ENCODE results near the gene HRH1. TPM values are rescaled to one million over a fixed set of nuclear protein-coding genes. Genes with fewer than 3 reads are reported as not detected.

The HRH1 gene
- total RNA-seq, 1 experiment from 2014 or later = 11.0 TPM

- ChIA-PET POLR2A (no interaction called here), CTCF (interaction anchor here (0.7 to 2.8 kb wide), 3 partner anchors 105 to 160 kb away, joined by 4 to 13 read pairs (median 5); no protein-coding TSS in a partner anchor)
- no TSS peak for BruUV-seq (replicated peaks)
- peaks cover 49% of the 10 kb centered on the region for H3K36me3 Mint-ChIP-seq (ENCODE audit: insufficient read depth, unreplicated experiment)
- no peaks in the 10 kb centered on the region for H3K9me3 Mint-ChIP-seq (ENCODE audit: unreplicated experiment)
- intact Hi-C loops (cut with micrococcal nuclease) = loop anchor here (5.0 to 10.0 kb wide), 2 partner anchors 158 to 275 kb away; no protein-coding TSS in a partner anchor
- H3K27me3 Mint-ChIP-seq (ENCODE audit: insufficient read depth, unreplicated experiment) = no peaks in the 10 kb centered on the region
- peaks cover 8% of the 10 kb centered on the region for H3K4me1 Mint-ChIP-seq (ENCODE audit: insufficient read depth, unreplicated experiment)
- TF ChIP-seq CTCF (IDR thresholded peaks at IDR 0.05; ENCODE audit: unreplicated experiment) = no peak
- DNase-seq (ENCODE audit: unreplicated experiment) = no peak
- H3K4me3 Mint-ChIP-seq (ENCODE audit: unreplicated experiment) = no peak overlapping the region
- H3K27ac Mint-ChIP-seq (ENCODE audit: low read depth, unreplicated experiment) = no peak overlapping the region
Observed at GRCh38 chr3:11220230-11220629, 65.9 kb downstream of the HRH1 start.

GRCh38 chr3:11221818-11222415 is 67.6 kb downstream of the HRH1 start:
- Mint-ChIP-seq H3K4me1 (ENCODE audit: insufficient read depth, unreplicated experiment) (peaks cover 14% of the 10 kb centered on the region), H3K27ac (ENCODE audit: low read depth, unreplicated experiment) (no peak overlapping the region), H3K36me3 (ENCODE audit: insufficient read depth, unreplicated experiment) (peaks cover 38% of the 10 kb centered on the region), H3K9me3 (ENCODE audit: unreplicated experiment) (no peaks in the 10 kb centered on the region), H3K4me3 (ENCODE audit: unreplicated experiment) (no peak overlapping the region), H3K27me3 (ENCODE audit: insufficient read depth, unreplicated experiment) (no peaks in the 10 kb centered on the region)
- intact Hi-C loops (cut with micrococcal nuclease) = loop anchor here (5.0 to 10.0 kb wide), 2 partner anchors 160 to 277 kb away; no protein-coding TSS in a partner anchor
- CTCF ChIA-PET = interaction anchor here (0.9 to 2.8 kb wide), 3 partner anchors 14 to 162 kb away, joined by 3 to 13 read pairs (median 4); no protein-coding TSS in a partner anchor
- no TSS peak for BruUV-seq (replicated peaks)
- peak; percentile 12 for TF ChIP-seq CTCF (IDR thresholded peaks at IDR 0.05; ENCODE audit: unreplicated experiment)
- POLR2A ChIA-PET = interaction anchor here (0.6 kb wide), 1 partner anchor 85 kb away, joined by 3 read pairs; no protein-coding TSS in a partner anchor
- no peak for DNase-seq (ENCODE audit: unreplicated experiment)

- no peaks in the 10 kb centered on the region for H3K9me3 Mint-ChIP-seq (ENCODE audit: unreplicated experiment)
- peak overlapping the region; percentile 90 for H3K27ac Mint-ChIP-seq (ENCODE audit: low read depth, unreplicated experiment)
- no peaks in the 10 kb centered on the region for H3K27me3 Mint-ChIP-seq (ENCODE audit: insufficient read depth, unreplicated experiment)
- POLR2A ChIA-PET = interaction anchor here (0.7 to 2.8 kb wide), 3 partner anchors 23 to 304 kb away, joined by 3 to 9 read pairs (median 3); no protein-coding TSS in a partner anchor
- no peak for DNase-seq (ENCODE audit: unreplicated experiment)
- peaks cover 17% of the 10 kb centered on the region for H3K4me1 Mint-ChIP-seq (ENCODE audit: insufficient read depth, unreplicated experiment)
- peak overlapping the region; percentile 83 for H3K4me3 Mint-ChIP-seq (ENCODE audit: unreplicated experiment)
- CTCF ChIA-PET = interaction anchor here (0.6 to 1.6 kb wide), 7 partner anchors 12 to 956 kb away, joined by 3 to 6 read pairs (median 3); partner anchors contain the start of gene HRH1
- TF ChIP-seq CTCF (IDR thresholded peaks at IDR 0.05; ENCODE audit: unreplicated experiment) = no peak
- intact Hi-C loops (cut with micrococcal nuclease) = loop anchor here (2.0 to 10.0 kb wide), 4 partner anchors 65 to 279 kb away; partner anchors contain the start of gene HRH1
- no TSS peak for BruUV-seq (replicated peaks)
- peaks cover 42% of the 10 kb centered on the region for H3K36me3 Mint-ChIP-seq (ENCODE audit: insufficient read depth, unreplicated experiment)
Observed at GRCh38 chr3:11224010-11224409, 69.7 kb downstream of the HRH1 start.

- ChIA-PET CTCF (interaction anchor here (0.7 to 1.3 kb wide), 4 partner anchors 12 to 279 kb away, joined by 3 read pairs; partner anchors contain the start of gene HRH1), POLR2A (interaction anchor here (1.0 to 2.8 kb wide), 9 partner anchors 13 to 70 kb away, joined by 3 to 35 read pairs (median 9); partner anchors contain the start of gene ATG7)
- peak overlapping the region; percentile 83 for H3K4me3 Mint-ChIP-seq (ENCODE audit: unreplicated experiment)
- TSS peak; percentile 66 for BruUV-seq (replicated peaks)
- intact Hi-C loops (cut with micrococcal nuclease) = loop anchor here (2.0 to 10.0 kb wide), 6 partner anchors 38 to 280 kb away; partner anchors contain the start of gene HRH1
- H3K27me3 Mint-ChIP-seq (ENCODE audit: insufficient read depth, unreplicated experiment) = no peaks in the 10 kb centered on the region
- H3K36me3 Mint-ChIP-seq (ENCODE audit: insufficient read depth, unreplicated experiment) = peaks cover 39% of the 10 kb centered on the region
- H3K4me1 Mint-ChIP-seq (ENCODE audit: insufficient read depth, unreplicated experiment) = peaks cover 25% of the 10 kb centered on the region
- DNase-seq (ENCODE audit: unreplicated experiment) = no peak
- peak overlapping the region; percentile 90 for H3K27ac Mint-ChIP-seq (ENCODE audit: low read depth, unreplicated experiment)
- H3K9me3 Mint-ChIP-seq (ENCODE audit: unreplicated experiment) = no peaks in the 10 kb centered on the region
- TF ChIP-seq CTCF (IDR thresholded peaks at IDR 0.05; ENCODE audit: unreplicated experiment) = no peak
Observed at GRCh38 chr3:11224870-11225229, 70.6 kb downstream of the HRH1 start.

Measured in MCF 10A (cell line).